ENCODE data around the gene THAP3. TPM values are rescaled to one million over a fixed set of nuclear protein-coding genes. Genes with fewer than 3 reads are reported as not detected.

The THAP3 gene
- total RNA-seq, 1 experiment from 2014 or later = 54.6 TPM

GRCh38 chr1:6588128-6588892, 36.4 kb upstream of the THAP3 start:
- no peak overlapping the region for H3K4me3 ChIP-seq (ENCODE audit: low read length)
- ATAC-seq = no peak
- no peaks in the 10 kb centered on the region for H3K9me2 ChIP-seq (replicated peaks; ENCODE audit: low read length)
- intact Hi-C loops (cut with micrococcal nuclease) = no loop called here
- no peaks in the 10 kb centered on the region for H3F3A ChIP-seq (ENCODE audit: low read length, unreplicated experiment)
- ChIA-PET CTCF (interaction anchor here (0.9 kb wide), 1 partner anchor 34 kb away, joined by 3 read pairs; the partner anchor contains the start of gene NOL9), POLR2A (ENCODE audit: unreplicated experiment) (interaction anchor here (0.8 kb wide), 1 partner anchor 10 kb away, joined by 3 read pairs; no protein-coding TSS in a partner anchor)
- DNase-seq = no peak
- BruUV-seq (replicated peaks) = no TSS peak
- H3K9me3 ChIP-seq (ENCODE audit: low read length) = no peaks in the 10 kb centered on the region
- H3K4me1 ChIP-seq (ENCODE audit: insufficient read depth, low read length) = peaks cover 9% of the 10 kb centered on the region
- no peak overlapping the region for H3K4me2 ChIP-seq (ENCODE audit: low read length)
- no peak overlapping the region for H3K9ac ChIP-seq (ENCODE audit: low read length)
- H3K36me3 ChIP-seq (ENCODE audit: low read depth, low read length) = peaks cover 35% of the 10 kb centered on the region
- H3K27ac ChIP-seq (ENCODE audit: low read length) = no peak overlapping the region
- no peak overlapping the region for H2AFZ ChIP-seq (ENCODE audit: low read length)
- H3K79me2 ChIP-seq (ENCODE audit: low read length) = peaks cover 8% of the 10 kb centered on the region; the same call in 1 of the 2 replicates
- peaks cover 25% of the 10 kb centered on the region; the same call in 1 of the 2 replicates for H4K20me1 ChIP-seq (ENCODE audit: low read length)
- H3K27me3 ChIP-seq (ENCODE audit: low read length) = no peaks in the 10 kb centered on the region
- no peak for TF ChIP-seq EZH2phosphoT487 (IDR thresholded peaks at IDR 0.05; ENCODE audit: borderline replicate concordance, low read length)
- no peak for TF ChIP-seq EZH2 (IDR thresholded peaks at IDR 0.05; ENCODE audit: low read length, unreplicated experiment)
- TF ChIP-seq CTCF (conservative IDR thresholded peaks at IDR 0.05; ENCODE audit: low read depth, low read length) = no peak

GRCh38 chr1:6588893-6589520, 35.7 kb upstream of the THAP3 start:
- intact Hi-C loops (cut with micrococcal nuclease) = no loop called here
- POLR2A ChIA-PET (ENCODE audit: unreplicated experiment) = no interaction called here
- Histone ChIP-seq H3F3A (ENCODE audit: low read length, unreplicated experiment) (no peaks in the 10 kb centered on the region), H3K9me3 (ENCODE audit: low read length) (no peaks in the 10 kb centered on the region), H2AFZ (ENCODE audit: low read length) (no peak overlapping the region), H3K9me2 (replicated peaks; ENCODE audit: low read length) (no peaks in the 10 kb centered on the region), H3K79me2 (ENCODE audit: low read length) (peaks cover 12% of the 10 kb centered on the region; the same call in 1 of the 2 replicates), H3K9ac (ENCODE audit: low read length) (no peak overlapping the region), H3K27ac (ENCODE audit: low read length) (no peak overlapping the region), H4K20me1 (ENCODE audit: low read length) (peaks cover 26% of the 10 kb centered on the region; the same call in 1 of the 2 replicates), H3K36me3 (ENCODE audit: low read depth, low read length) (peaks cover 42% of the 10 kb centered on the region), H3K4me2 (ENCODE audit: low read length) (no peak overlapping the region), H3K27me3 (ENCODE audit: low read length) (no peaks in the 10 kb centered on the region), H3K4me3 (ENCODE audit: low read length) (no peak overlapping the region), H3K4me1 (ENCODE audit: insufficient read depth, low read length) (peaks cover 9% of the 10 kb centered on the region)
- CTCF ChIA-PET = no interaction called here
- no peak for ATAC-seq
- TF ChIP-seq EZH2 (IDR thresholded peaks at IDR 0.05; ENCODE audit: low read length, unreplicated experiment) (no peak), EZH2phosphoT487 (IDR thresholded peaks at IDR 0.05; ENCODE audit: borderline replicate concordance, low read length) (no peak), CTCF (conservative IDR thresholded peaks at IDR 0.05; ENCODE audit: low read depth, low read length) (no peak)
- no peak for DNase-seq
- no TSS peak for BruUV-seq (replicated peaks)
